SU-DHL-6 (cell line): ENCODE measurements around the gene ZFAND3.

Source experiments
- EZH2phosphoT487 ChIP-seq: fragments of 200-600 bp; sonication (generic), shearing (Covaris generic); conservative IDR thresholded peaks from 2 replicates; pipeline ENCODE4 v1.6.1; 2018; ENCODE audit warnings: mild to moderate bottlenecking, antibody characterized with exemption, low read length, moderate library complexity, mixed read lengths
- TF ChIP-seq, protein P1 (sequence below): fragments of 200-600 bp; sonication (generic); IDR thresholded peaks from one replicate; pipeline ENCODE4 v1.5.1; 2017; ENCODE audit warnings: antibody characterized with exemption, mild to moderate bottlenecking, low read length, moderate library complexity; ENCODE audit not compliant: insufficient read depth, poor library complexity, severe bottlenecking

DNA sequence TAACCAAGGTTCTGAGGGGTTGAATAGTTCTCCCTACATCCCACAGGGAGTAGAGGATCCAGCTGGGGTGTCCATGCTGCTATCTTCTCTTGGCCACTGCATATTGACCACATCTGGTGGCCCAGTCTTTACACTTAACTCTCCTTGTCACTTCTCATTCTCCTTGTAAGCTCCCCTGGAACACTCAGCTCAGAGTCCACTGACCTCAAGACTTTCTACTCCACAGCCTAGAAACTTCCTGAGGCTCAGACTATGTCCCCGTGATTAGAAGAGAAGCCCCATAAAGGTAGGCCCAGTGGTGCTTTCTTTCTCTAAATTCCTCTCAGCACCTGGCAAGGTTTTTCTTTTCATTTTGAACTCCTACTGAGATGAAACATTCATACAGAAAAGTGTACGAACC lies 13.3 kb upstream of the ZFAND3 start:
- TF ChIP-seq, protein P1, sequence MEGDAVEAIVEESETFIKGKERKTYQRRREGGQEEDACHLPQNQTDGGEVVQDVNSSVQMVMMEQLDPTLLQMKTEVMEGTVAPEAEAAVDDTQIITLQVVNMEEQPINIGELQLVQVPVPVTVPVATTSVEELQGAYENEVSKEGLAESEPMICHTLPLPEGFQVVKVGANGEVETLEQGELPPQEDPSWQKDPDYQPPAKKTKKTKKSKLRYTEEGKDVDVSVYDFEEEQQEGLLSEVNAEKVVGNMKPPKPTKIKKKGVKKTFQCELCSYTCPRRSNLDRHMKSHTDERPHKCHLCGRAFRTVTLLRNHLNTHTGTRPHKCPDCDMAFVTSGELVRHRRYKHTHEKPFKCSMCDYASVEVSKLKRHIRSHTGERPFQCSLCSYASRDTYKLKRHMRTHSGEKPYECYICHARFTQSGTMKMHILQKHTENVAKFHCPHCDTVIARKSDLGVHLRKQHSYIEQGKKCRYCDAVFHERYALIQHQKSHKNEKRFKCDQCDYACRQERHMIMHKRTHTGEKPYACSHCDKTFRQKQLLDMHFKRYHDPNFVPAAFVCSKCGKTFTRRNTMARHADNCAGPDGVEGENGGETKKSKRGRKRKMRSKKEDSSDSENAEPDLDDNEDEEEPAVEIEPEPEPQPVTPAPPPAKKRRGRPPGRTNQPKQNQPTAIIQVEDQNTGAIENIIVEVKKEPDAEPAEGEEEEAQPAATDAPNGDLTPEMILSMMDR = no peak
- no peak for TF ChIP-seq EZH2phosphoT487
